ENCODE data around the gene OR2AG1.
A peak's percentile ranks its signal among the peaks of the same experiment; 100 is the strongest.

Gene OR2AG1

GRCh38 chr11:6782720-6783119, at the start of gene OR2AG1:
OR2AG1 (plus strand) TSS chr11:6783020; CDS start chr11:6785038, 2,018 bp downstream.
- DNase-seq: no peak

DNA sequence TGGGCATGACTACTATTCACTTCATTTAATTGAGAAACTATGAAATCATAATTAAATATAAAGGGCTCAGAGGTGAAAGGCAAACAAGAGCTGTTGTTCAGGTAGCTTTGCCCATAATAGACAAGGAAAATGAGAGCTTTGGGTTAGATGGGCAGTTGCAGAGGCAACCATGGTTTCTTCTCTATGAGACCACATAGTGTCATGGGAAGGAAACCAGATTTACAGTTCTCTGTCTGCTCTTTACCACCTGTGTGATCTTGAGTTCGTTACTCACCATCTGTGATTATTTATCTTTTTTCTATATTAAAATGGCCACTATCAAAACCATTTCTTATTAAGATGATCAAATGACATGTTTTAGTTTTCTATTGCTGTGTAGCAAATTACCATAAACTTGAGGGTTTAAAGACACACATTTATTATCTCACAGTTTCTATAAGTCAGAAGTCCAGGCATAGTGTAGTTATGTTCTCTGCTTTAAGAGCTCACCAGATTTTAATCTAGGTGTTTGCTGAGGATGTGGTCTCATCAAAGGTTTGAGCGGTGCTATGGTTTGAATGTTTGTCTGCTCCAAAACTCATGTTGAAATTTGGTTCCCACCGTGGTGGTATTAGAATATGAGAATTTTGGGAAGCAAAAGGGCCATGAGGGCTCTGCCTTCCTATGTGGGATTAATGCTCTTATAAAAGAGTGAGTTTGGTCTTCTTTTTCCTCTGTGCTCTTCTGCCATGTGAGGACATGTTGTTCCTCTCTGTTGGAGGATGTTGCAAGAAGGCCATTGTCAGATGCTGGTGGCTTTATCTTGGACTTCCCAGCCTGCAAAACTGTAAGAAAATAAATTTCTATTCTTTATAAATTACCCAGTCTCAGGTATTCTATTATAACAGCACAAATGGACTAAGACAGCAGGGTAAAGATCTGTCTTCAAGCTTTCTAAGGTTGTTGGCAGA, 49.2 kb upstream of the OR2AG1 start:
- no peak for DNase-seq

- no peak for DNase-seq
Observed at GRCh38 chr11:6734616-6735015, 48.2 kb upstream of the OR2AG1 start.

GRCh38 chr11:6735306-6735705, 47.5 kb upstream of the OR2AG1 start:
- DNase-seq: no peak

DNA sequence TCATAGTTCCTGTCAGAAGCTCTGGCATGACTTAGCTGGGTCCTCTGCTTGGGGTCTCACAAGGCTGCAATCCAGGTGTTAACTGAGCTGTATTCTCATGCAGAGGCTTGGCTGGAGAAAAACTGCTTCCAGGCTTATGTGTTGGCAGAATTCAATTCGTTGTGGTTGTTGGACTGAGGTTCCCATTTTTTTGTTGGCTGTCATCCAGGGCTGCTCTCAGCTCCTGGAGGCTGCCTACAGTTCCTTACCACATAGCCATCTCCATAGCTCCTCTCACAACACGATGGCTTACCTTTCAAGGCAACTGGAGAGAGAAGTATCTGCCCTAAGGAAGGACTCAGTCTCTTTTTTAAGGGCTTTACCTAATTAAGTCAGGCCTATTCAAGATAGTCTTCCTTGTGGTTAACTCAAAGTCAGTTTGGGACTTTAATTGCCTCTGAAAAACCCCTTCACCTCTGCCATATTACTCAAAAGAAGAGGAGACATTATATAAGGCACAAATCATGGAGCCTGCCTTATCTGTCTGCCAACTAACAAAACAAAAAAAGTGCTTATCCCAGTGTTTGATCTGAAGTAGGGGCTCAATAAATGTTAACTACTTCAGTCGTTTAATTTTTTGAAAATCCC, 46.2 kb upstream of the OR2AG1 start:
- no peak for DNase-seq

DNA sequence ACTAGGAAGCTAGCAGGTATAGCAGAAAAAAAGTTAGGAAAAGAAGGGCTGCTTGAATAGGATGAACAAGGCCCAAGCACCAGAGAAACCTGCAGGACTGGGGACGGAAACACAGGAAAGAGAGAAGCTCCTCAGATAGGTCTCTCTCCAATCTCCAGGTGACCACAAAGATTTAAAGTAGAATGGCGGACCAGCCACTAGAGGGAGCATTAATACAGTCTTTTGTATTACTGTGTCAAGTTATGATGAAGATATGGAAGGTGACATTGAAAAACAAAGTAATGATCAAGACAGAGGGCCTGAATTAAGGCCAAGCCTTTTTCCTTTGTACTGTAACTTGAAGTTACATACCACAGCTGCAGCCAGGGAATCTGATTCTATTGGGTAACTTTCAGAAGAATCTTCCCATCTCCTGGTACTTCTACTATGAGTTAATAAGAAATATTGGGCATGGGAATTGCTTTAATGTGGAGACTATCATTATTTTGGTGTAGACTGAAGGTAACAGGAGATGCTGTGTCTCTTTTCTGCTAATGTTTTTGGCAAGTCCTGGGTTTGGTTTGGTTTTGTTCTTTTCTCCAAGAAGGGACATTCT, 44.9 kb upstream of the OR2AG1 start:
- DNase-seq: peak; percentile 4

DNA sequence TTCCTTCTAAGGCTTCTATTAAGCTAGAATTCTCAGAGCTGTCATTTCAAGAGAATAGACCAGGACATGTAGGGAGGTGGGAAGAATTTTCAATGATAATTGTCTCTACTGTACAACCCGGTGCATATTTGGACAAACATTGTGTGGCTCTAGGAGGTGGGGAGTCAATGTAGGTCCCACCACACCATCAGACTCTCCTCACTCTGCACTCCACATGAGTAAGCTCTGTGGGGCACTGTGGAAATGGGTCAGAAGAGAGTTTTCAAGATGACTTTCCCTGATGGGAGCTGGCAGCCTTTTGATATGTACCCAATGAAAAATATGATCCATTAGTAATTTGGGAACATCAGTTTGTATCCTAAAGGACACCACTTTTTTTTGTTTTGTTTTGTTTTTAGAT, 44.2 kb upstream of the OR2AG1 start:
- no peak for DNase-seq

- no peak for DNase-seq
Observed at GRCh38 chr11:6742260-6742659, 40.6 kb upstream of the OR2AG1 start.

- DNase-seq: no peak
Observed at GRCh38 chr11:6745018-6745417, 37.8 kb upstream of the OR2AG1 start.

DNA sequence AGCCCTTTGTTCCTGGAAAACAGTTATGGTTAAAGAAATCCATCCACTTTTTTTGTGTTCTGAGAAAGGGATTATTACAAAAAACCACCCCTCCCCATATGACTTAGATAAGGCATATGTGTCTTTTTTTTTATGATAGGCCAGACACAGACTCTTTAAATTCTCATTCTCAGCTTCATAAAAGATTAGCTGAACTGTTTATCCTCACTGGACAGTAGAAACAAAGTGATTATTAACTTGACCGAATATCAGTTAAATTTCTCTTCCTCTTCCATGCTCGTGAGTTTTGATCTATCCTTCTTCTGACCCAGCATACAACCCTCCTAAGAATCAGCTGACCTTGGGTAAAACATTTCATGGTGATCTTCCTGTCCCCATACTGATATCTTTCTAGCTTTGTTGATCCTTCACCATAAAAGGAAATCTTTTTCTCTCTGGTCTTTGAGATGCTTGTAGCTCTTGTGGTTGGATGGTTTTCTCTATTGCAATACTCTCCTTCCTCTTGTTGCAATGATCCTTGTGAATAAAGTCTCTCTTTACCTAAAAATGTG, 37.3 kb upstream of the OR2AG1 start:
- no peak for DNase-seq

GRCh38 chr11:6746086-6746618, 36.7 kb upstream of the OR2AG1 start:
- DNase-seq: no peak

DNA sequence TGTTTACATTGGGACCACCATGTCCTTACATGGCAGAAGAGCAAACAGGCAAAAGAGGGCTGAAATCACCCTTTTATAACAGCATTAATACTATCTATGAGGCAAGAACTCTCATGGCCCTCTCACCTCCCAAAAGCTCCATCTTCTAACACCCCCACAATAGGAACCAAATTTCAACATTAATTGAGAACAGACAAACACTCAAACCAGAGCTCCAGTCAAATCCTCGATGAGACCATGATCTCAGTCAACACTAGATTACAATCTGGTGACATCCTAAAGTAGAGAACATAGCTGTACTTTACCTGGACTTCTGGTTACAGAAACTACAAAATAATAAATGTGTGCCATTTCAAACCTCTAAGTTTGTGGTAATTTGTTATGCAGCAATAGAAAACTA, 36.2 kb upstream of the OR2AG1 start:
- no peak for DNase-seq

DNA sequence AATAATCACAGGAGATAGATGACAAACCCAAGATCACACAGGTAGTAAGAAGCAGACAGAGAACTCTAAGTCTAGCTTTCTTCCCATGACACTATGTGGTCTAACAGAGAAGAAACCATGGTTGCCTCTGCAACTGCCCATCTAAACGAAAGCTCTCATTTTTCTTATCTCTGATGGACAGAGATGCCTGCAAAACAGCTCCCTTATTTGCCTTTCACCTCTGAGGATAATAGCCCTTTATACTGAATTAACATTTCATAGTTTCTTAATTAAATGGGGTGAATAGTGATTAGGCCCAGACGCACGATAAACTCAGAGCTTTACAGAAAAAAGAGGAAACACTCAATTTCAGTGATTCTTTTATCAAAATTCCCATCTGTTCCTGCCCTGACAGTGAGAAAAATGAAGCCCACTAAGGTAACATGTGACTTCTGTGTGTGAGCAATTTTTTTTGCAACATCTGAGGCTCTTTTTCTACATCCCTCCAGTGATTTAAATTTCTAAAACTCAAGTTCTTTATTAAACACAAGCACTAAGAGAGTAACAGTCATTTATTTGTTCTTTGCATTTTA, 35.6 kb upstream of the OR2AG1 start:
- DNase-seq: no peak

DNA sequence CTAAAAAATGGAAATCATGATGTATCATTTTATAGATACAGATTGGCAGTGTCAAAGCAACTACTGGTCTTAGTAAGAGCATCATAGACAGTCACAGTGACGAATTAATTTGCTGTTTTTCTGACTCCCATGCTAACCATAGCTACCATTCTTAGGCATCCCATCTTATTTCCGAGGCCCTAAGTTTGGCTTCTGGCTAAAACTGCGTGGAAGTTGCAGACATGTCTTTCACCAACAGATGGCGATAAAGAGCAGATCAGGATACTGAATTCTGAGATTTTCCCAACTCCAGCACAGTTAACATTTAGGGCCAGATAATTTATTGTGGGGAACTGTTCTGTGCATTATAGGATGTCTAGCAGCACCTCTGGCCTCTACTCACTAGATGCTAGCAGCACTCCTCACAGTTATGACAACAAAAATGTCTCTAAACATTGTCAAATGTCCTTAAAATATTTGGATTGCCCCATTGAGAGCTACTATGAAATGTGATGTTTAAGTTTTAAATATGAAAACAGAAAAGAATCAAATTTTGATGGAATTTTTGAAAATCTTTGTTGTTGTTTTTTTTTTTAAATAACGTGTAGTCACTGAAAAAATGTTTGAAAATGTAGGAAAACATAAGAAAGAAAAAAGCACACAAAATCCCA, 27.4 kb upstream of the OR2AG1 start:
- peak; percentile 0 for DNase-seq

- DNase-seq: no peak
Observed at GRCh38 chr11:6755953-6756347, 26.9 kb upstream of the OR2AG1 start.

DNA sequence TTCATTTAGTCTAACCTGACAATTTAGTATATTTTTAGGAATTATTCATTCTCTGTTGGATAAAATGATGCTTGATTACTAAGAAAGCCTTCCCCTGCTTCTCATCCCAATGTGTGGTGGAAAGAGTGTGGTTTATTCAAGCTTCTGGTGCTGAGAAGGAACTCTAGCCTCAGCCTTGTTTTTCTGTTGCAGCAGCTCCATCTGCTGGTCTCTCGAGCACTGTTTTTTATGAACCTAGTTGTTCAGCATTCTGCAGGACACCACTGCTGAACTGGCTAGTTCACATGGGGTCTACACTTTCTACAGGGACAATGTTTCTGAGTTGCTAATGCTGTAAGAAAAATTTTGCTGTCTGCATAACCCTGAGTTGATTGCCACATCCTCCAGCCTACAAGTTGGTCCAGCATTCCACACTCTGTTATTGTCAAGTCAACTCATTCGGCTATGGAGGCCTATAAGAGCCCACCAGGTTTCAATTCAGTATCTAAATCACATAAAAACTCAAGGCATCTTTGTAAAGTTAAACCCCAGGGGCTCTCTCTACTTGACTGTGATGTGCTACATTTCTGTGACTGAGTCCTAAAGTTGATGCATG, 25.4 kb upstream of the OR2AG1 start:
- DNase-seq: peak; percentile 0

DNA sequence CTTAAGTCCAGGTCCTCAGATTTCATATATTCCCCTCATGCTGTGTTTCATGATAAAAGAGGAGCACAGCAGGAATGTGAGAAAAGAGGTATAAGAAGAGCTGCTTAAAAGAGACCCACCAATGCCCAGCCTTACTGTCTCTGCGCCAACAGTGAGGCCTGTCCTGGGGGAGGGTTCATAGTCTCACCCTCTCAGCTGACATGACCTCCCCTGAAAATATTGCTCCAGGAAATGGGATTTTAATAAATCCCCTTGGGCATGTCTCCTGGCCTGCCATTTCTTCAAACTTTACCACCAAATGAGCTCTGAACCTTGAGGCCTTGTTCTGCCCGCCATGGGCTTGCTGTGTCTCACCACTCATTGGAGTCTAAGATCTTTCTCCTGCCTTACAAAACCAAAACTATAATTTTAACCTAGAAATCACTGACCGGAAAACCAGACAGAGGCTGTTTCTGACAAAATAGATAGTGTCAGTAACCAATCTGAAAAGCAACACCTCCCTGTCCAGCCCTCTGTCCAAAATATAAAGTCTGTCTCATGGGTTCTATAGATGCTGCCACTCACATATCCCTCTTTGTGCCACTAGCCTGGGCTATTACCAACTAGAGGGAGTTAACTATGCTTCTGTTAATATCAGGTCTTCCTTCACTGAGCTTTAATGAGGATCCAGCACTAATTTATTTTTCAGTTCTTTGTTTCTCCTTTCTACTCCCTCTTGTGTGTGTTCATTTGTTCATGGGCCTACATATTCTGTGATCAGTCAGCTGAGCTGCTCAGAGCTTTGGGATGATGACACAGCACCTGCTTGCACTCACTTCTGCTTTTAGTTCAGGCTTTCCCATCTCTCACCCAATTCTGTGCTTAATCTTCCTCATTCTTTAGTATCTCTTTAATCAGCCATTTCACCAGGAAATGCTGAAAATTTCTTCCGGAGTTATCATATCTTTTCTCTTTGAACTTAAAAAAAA, 10.6 kb upstream of the OR2AG1 start, which contains the start of gene OR2AG2:
TSS of gene OR2AG2 (minus strand) at position 51 of the 968 bp plus-strand sequence. CDS start 3,019 bp downstream, outside the sequence.
- DNase-seq: no peak

DNA sequence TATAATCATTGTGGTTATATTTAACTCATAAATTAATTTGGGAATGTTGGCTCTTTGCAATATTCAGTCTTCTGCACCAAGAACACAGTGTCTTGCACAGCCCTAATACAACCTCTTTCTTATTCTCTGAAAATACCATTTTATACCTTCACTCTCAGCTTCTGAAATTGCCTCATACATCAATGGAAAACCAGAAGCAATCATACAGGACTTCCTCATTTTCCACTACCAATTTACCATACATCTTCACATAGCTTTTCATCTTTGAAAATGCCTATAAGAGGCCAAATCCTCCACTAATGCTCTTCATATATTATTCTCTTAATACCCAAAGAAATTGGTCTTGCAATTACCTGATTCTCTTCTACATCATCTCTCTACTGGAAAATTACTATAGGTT, 4.3 kb upstream of the OR2AG1 start:
- no peak for DNase-seq

DNA sequence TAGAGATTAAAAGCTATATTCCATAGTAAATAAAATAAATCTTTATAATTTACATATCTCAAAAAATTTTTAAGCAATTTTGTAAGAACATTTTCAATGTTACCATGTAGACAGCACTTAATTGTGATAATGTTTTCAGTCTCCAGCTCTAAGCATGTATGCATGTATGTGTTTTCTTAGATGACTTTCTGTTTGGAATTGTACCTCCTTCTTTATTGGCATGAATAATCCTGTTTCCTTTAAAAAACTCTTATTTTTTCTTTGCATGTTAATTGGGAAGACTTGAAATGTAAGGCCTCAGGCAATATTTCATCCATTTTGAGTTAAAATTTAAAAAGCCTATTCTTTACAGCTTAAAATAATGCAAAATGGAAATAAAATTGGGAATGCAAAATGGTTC, 2.0 kb upstream of the OR2AG1 start:
- DNase-seq: no peak

DNA sequence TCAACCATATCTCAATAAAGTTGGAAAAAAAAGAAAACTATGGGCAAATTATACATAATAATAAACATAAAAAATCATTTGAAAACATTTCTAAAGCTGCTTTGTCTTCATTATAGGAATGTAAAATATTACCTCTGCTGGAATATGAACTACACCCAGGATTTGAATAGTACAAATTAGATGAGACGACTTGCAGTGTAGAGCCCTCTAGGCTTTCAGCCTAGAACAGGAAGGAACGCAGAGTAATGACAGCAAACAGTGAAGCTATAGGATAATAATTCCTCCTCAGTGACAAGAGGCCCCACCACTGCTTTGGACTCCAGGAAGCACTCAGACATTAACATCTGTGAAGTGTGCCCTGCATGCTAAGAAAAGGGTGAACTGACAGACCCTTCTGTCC, 7.7 kb downstream of the OR2AG1 start:
- DNase-seq: no peak

DNA sequence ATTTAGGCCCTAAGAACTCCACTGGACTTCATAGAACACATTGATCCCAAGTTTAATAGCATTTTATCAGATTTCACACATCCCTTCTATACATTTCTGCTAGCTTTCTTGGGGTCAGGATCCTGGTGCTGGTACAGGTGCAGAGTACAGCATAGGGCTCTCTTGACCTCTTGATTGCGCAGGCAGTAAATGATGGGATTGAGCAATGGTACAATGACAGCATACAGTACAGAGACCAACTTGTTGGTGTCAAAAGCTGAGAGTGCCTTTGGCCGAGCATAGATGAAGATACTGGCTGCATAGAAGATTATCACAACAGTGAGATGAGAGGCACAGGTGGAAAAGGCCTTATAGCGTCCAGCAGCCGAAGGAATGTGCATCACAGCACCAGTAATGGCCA, 11.8 kb downstream of the OR2AG1 start:
- no peak for DNase-seq

All from SHP77 treated with DMSO at 0.1 percent for 48 hours (cell line).